ENCODE measurements around the gene ZNF581.

ZNF581 gene

GRCh38 chr19:55674459-55674840 lies 31.0 kb downstream of the ZNF581 start:
- H2AFZ ChIP-seq (ENCODE audit: low read depth, low read length): no peak overlapping the region
- TF ChIP-seq CTCF (IDR thresholded peaks at IDR 0.05; ENCODE audit: low read depth, low read length) (no peak), EZH2phosphoT487 (IDR thresholded peaks at IDR 0.05; ENCODE audit: low read depth) (no peak)
- peaks cover 43% of the 10 kb centered on the region for H3K4me1 ChIP-seq (ENCODE audit: low read length)
- no peaks in the 10 kb centered on the region for H3K9me3 ChIP-seq (ENCODE audit: insufficient read depth, low read length)
- no peaks in the 10 kb centered on the region for H3K27me3 ChIP-seq (ENCODE audit: low read depth, low read length)
- H3K36me3 ChIP-seq (replicated peaks; ENCODE audit: low read depth, low read length): peaks cover 31% of the 10 kb centered on the region
- H3K4me2 ChIP-seq (ENCODE audit: low read length): peak overlapping the region; percentile 69
- H3K4me3 ChIP-seq (ENCODE audit: low read length): peak overlapping the region; percentile 99
- peak overlapping the region; percentile 59 for H3K9ac ChIP-seq (ENCODE audit: low read length)
- H3K79me2 ChIP-seq (ENCODE audit: low read length): peaks cover 91% of the 10 kb centered on the region
- H4K20me1 ChIP-seq (ENCODE audit: insufficient read depth, low read length): peaks cover 46% of the 10 kb centered on the region
- H3K27ac ChIP-seq (ENCODE audit: low read length): peak overlapping the region; percentile 55

- peak within 1 kb of the TSS; percentile 99 for H3K4me3 ChIP-seq (ENCODE audit: low read length)
- peak within 1 kb of the TSS; percentile 93 for H3K4me2 ChIP-seq (ENCODE audit: low read length)
- peaks cover 46% of the 10 kb centered on the region for H4K20me1 ChIP-seq (ENCODE audit: insufficient read depth, low read length)
- H3K79me2 ChIP-seq (ENCODE audit: low read length): peaks cover 91% of the 10 kb centered on the region
- H3K9me3 ChIP-seq (ENCODE audit: insufficient read depth, low read length): no peaks in the 10 kb centered on the region
- H2AFZ ChIP-seq (ENCODE audit: low read depth, low read length): no peak within 1 kb of the TSS
- H3K27ac ChIP-seq (ENCODE audit: low read length): peak within 1 kb of the TSS; percentile 92
- H3K36me3 ChIP-seq (replicated peaks; ENCODE audit: low read depth, low read length): peaks cover 31% of the 10 kb centered on the region
- TF ChIP-seq EZH2phosphoT487 (IDR thresholded peaks at IDR 0.05; ENCODE audit: low read depth) (no peak), CTCF (IDR thresholded peaks at IDR 0.05; ENCODE audit: low read depth, low read length) (no peak)
- peak within 1 kb of the TSS; percentile 93 for H3K9ac ChIP-seq (ENCODE audit: low read length)
- H3K4me1 ChIP-seq (ENCODE audit: low read length): peaks cover 47% of the 10 kb centered on the region
- H3K27me3 ChIP-seq (ENCODE audit: low read depth, low read length): no peaks in the 10 kb centered on the region
Observed at GRCh38 chr19:55674841-55675660, 31.6 kb downstream of the ZNF581 start, which contains the start of gene EPN1. Gene EPN1, plus strand, starts transcription at chr19:55675226. Its CDS starts 3,402 bp downstream, at chr19:55678628.

GRCh38 chr19:55675661-55676354 lies 32.4 kb downstream of the ZNF581 start:
- H3K79me2 ChIP-seq (ENCODE audit: low read length): peaks cover 91% of the 10 kb centered on the region
- H4K20me1 ChIP-seq (ENCODE audit: insufficient read depth, low read length): peaks cover 46% of the 10 kb centered on the region

More at GRCh38 chr19:55675661-55676354, 32.4 kb downstream of the ZNF581 start:
- no peak overlapping the region for H2AFZ ChIP-seq (ENCODE audit: low read depth, low read length)
- no peaks in the 10 kb centered on the region for H3K9me3 ChIP-seq (ENCODE audit: insufficient read depth, low read length)
- H3K4me3 ChIP-seq (ENCODE audit: low read length): peak overlapping the region; percentile 99
- H3K27ac ChIP-seq (ENCODE audit: low read length): peak overlapping the region; percentile 92
- H3K9ac ChIP-seq (ENCODE audit: low read length): peak overlapping the region; percentile 93
- H3K4me1 ChIP-seq (ENCODE audit: low read length): peaks cover 47% of the 10 kb centered on the region
- H3K36me3 ChIP-seq (replicated peaks; ENCODE audit: low read depth, low read length): peaks cover 37% of the 10 kb centered on the region
- H3K27me3 ChIP-seq (ENCODE audit: low read depth, low read length): no peaks in the 10 kb centered on the region
- TF ChIP-seq CTCF (IDR thresholded peaks at IDR 0.05; ENCODE audit: low read depth, low read length) (no peak), EZH2phosphoT487 (IDR thresholded peaks at IDR 0.05; ENCODE audit: low read depth) (no peak)
- H3K4me2 ChIP-seq (ENCODE audit: low read length): peak overlapping the region; percentile 93

Measured in OCI-LY3 (cell line).